ENCODE measurements around the gene MMP14. TPM values are rescaled to one million over a fixed set of nuclear protein-coding genes. Genes with fewer than 3 reads are reported as not detected.
"Not testable (repeated sequence)": the region's sequence is repeated elsewhere in the genome, so short reads cannot be mapped to it uniquely, and the experiment has no call there.

Gene MMP14
- total RNA-seq, 2 experiments from 2014 or later: 2.8 to 9.0 TPM

DNA sequence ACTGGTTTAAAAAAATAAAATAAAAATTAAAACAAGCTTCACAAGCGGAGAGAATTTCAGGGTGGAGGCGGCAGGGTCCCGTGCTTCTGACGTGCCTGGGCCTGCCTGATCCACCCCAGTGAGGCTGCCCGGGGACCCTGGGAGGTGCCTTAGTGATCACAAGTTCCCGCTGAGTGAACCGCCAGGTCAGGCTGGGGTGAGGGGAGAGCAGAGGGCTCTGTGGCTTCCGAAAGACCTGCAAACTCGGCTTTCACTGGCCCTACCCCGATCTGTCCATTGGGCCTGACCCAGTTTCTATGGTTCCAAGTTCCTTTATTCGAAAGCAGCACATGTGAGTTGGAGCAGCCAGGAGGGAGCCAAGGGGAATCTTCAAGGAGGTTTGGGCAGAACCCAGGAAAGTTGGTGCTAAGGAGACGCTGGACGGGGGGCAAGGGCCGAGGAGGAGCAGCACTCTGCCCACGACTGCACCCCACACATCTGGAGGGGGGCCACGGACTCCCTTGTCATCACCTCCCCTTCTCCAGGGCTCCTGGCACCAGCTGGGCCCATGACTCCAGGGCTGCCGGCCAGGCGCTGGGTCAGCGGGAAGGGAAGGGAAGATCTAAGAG, 12.9 kb downstream of the MMP14 start:
- no peaks in the 10 kb centered on the region for H3K79me2 ChIP-seq (ENCODE audit: insufficient read depth, low read depth, low read length)
- BruUV-seq (replicated peaks): no TSS peak
- H3K9me2 ChIP-seq (ENCODE audit: insufficient read depth, low read length): no peaks in the 10 kb centered on the region
- H3K9me3 ChIP-seq (ENCODE audit: low read length): no peaks in the 10 kb centered on the region
- no peaks in the 10 kb centered on the region for H3K36me3 ChIP-seq (ENCODE audit: insufficient read depth, low read length)
- H3K4me1 ChIP-seq (ENCODE audit: insufficient read depth, low read length, poor library complexity, severe bottlenecking): peaks cover 19% of the 10 kb centered on the region
- no peak for TF ChIP-seq EZH2phosphoT487 (IDR thresholded peaks at IDR 0.05; ENCODE audit: borderline replicate concordance, low read depth, low read length)
- TF ChIP-seq, protein P1, sequence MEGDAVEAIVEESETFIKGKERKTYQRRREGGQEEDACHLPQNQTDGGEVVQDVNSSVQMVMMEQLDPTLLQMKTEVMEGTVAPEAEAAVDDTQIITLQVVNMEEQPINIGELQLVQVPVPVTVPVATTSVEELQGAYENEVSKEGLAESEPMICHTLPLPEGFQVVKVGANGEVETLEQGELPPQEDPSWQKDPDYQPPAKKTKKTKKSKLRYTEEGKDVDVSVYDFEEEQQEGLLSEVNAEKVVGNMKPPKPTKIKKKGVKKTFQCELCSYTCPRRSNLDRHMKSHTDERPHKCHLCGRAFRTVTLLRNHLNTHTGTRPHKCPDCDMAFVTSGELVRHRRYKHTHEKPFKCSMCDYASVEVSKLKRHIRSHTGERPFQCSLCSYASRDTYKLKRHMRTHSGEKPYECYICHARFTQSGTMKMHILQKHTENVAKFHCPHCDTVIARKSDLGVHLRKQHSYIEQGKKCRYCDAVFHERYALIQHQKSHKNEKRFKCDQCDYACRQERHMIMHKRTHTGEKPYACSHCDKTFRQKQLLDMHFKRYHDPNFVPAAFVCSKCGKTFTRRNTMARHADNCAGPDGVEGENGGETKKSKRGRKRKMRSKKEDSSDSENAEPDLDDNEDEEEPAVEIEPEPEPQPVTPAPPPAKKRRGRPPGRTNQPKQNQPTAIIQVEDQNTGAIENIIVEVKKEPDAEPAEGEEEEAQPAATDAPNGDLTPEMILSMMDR (conservative IDR thresholded peaks at IDR 0.05; ENCODE audit: low read length): no peak
- ChIA-PET CTCF (ENCODE audit: unreplicated experiment) (no interaction called here), POLR2A (interaction anchor here (0.7 to 2.2 kb wide), 5 partner anchors 16 to 174 kb away, joined by 3 to 9 read pairs (median 4); partner anchors contain the start of gene MRPL52)
- intact Hi-C loops (cut with micrococcal nuclease; ENCODE audit: unreplicated experiment): no loop called here
- no peak overlapping the region for H3K4me3 ChIP-seq (ENCODE audit: low read depth, low read length, poor library complexity, severe bottlenecking)
- no peak overlapping the region for H2AFZ ChIP-seq (ENCODE audit: low read length)
- no peak overlapping the region for H3K4me2 ChIP-seq (ENCODE audit: low read length)
- H3K27ac ChIP-seq (ENCODE audit: low read depth, low read length, poor library complexity, severe bottlenecking): no peak overlapping the region
- no peak for DNase-seq (ENCODE audit: low spot score)
- no peaks in the 10 kb centered on the region for H4K20me1 ChIP-seq (ENCODE audit: insufficient read depth, low read length)

DNA sequence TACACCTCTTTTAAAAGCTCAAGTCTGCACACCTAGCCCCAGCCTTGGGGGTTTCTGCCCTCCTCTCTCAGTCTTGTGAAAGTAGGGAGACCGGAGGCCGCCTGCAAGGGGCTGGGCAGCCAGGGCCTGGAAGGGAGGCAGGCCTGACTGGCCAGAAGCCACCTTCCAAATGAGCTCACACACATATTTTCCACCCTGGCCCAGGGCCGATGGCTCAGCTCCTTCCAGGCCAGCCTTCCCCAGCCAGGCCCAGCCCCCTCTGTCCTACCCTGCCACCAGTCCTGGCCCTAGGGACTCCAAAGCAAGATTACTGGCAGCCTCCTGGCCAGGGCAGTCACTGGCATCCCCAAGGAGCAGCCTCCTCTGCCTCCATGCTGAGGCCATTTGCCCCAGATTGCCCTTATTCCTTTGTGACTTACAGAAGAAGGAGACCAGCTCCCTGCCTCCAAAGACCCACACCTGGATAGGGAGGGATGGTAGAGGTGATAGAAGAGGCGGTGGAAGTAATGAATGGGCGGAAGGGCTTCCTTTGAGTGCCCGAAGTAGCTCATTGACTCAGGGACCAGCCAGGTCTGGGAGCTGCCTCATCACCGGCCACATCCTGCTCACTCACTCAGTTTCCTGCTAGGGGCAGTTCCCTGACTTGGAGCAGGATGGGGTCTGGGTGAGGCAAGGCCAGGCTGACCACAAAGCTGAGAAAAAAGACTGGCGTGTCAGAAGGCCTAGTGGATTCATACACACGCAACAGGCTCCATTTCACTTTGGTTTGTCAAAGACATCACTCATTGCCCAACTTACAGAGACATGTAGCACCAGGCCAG, 14.8 kb downstream of the MMP14 start:
- Histone ChIP-seq H3K4me1 (ENCODE audit: insufficient read depth, low read length, poor library complexity, severe bottlenecking) (peaks cover 19% of the 10 kb centered on the region), H3K4me2 (ENCODE audit: low read length) (no peak overlapping the region), H3K4me3 (ENCODE audit: low read depth, low read length, poor library complexity, severe bottlenecking) (no peak overlapping the region), H3K9me3 (ENCODE audit: low read length) (no peaks in the 10 kb centered on the region), H3K36me3 (ENCODE audit: insufficient read depth, low read length) (no peaks in the 10 kb centered on the region), H3K27ac (ENCODE audit: low read depth, low read length, poor library complexity, severe bottlenecking) (no peak overlapping the region), H4K20me1 (ENCODE audit: insufficient read depth, low read length) (no peaks in the 10 kb centered on the region), H3K79me2 (ENCODE audit: insufficient read depth, low read depth, low read length) (no peaks in the 10 kb centered on the region), H2AFZ (ENCODE audit: low read length) (peak overlapping the region; percentile 1; the same call in 1 of the 2 replicates), H3K9me2 (ENCODE audit: insufficient read depth, low read length) (no peaks in the 10 kb centered on the region)
- TF ChIP-seq EZH2phosphoT487 (IDR thresholded peaks at IDR 0.05; ENCODE audit: borderline replicate concordance, low read depth, low read length): no peak
- TF ChIP-seq, protein P1 (conservative IDR thresholded peaks at IDR 0.05; ENCODE audit: low read length): no peak
- CTCF ChIA-PET (ENCODE audit: unreplicated experiment): interaction anchor here (0.5 to 1.4 kb wide), 3 partner anchors 24 to 252 kb away, joined by 3 read pairs; no protein-coding TSS in a partner anchor
- DNase-seq (ENCODE audit: low spot score): no peak
- no TSS peak for BruUV-seq (replicated peaks)
- POLR2A ChIA-PET: interaction anchor here (0.5 to 6.0 kb wide), 12 partner anchors 17 to 291 kb away, joined by 3 to 42 read pairs (median 4); partner anchors contain the start of gene OXA1L
- intact Hi-C loops (cut with micrococcal nuclease; ENCODE audit: unreplicated experiment): loop anchor here (5.0 kb wide), 1 partner anchor 264 kb away; the partner anchor contains the start of gene DAD1

DNA sequence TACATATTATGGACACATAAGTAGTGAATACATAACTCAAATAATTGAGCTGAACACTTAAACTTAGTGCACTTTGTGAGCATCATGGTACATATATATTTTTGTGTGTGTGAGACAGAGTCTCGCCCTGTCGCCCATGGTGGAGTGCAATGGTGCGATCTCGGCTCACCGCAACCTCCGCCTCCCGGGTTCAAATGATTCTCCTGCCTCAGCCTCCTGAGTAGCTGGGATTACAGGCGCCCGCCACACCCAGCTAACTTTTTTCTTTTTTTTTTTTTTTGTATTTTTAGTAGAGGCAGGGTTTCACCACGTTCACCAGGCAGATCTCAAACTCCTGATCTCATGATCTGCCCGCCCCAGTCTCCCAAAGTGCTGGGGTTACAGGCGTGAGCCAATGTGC, 15.8 kb downstream of the MMP14 start:
- intact Hi-C loops (cut with micrococcal nuclease; ENCODE audit: unreplicated experiment): loop anchor here (5.0 kb wide), 1 partner anchor 265 kb away; the partner anchor contains the start of gene DAD1

More for the DNA sequence above, 15.8 kb downstream of the MMP14 start:
- ChIA-PET CTCF (ENCODE audit: unreplicated experiment) (interaction anchor here (0.5 to 1.8 kb wide), 8 partner anchors 22 to 253 kb away, joined by 3 to 15 read pairs (median 4); partner anchors contain the start of gene MRPL52), POLR2A (interaction anchor here (0.6 to 6.0 kb wide), 8 partner anchors 18 to 287 kb away, joined by 3 to 42 read pairs (median 4); partner anchors contain the start of gene OXA1L)
- H3K9me2 ChIP-seq (ENCODE audit: insufficient read depth, low read length); H3K27ac ChIP-seq (ENCODE audit: low read depth, low read length, poor library complexity, severe bottlenecking); BruUV-seq (replicated peaks); H3K9me3 ChIP-seq (ENCODE audit: low read length); H3K4me3 ChIP-seq (ENCODE audit: low read depth, low read length, poor library complexity, severe bottlenecking); DNase-seq (ENCODE audit: low spot score); H3K79me2 ChIP-seq (ENCODE audit: insufficient read depth, low read depth, low read length); H3K36me3 ChIP-seq (ENCODE audit: insufficient read depth, low read length); H3K4me2 ChIP-seq (ENCODE audit: low read length); H4K20me1 ChIP-seq (ENCODE audit: insufficient read depth, low read length): not testable (repeated sequence)
- Histone ChIP-seq H3K4me1 (ENCODE audit: insufficient read depth, low read length, poor library complexity, severe bottlenecking) (peaks cover 19% of the 10 kb centered on the region), H2AFZ (ENCODE audit: low read length) (peak overlapping the region; percentile 1; the same call in 1 of the 2 replicates)
